ENCODE data around the gene HYOU1. TPM values are rescaled to one million over a fixed set of nuclear protein-coding genes. Genes with fewer than 3 reads are reported as not detected.
A peak's percentile ranks its signal among the peaks of the same experiment; 100 is the strongest.
"Not testable (repeated sequence)": the region's sequence is repeated elsewhere in the genome, so short reads cannot be mapped to it uniquely, and the experiment has no call there.

Gene HYOU1
- total RNA-seq, 4 donors from 2014 or later: 43.5 to 94.4 (median 63.7) TPM

- no peak for TF ChIP-seq CTCF (IDR thresholded peaks at IDR 0.05)
- ATAC-seq (ENCODE audit: low FRiP score) (no peak), DNase-seq (ENCODE audit: low spot score) (no peak)
These were observed 4.3 kb upstream of the HYOU1 start for GRCh38 chr11:119061256-119061655.

GRCh38 chr11:119059128-119059527 is 2.1 kb upstream of the HYOU1 start:
- DNase-seq (ENCODE audit: low spot score); ATAC-seq (ENCODE audit: low FRiP score): not testable (repeated sequence)

DNA sequence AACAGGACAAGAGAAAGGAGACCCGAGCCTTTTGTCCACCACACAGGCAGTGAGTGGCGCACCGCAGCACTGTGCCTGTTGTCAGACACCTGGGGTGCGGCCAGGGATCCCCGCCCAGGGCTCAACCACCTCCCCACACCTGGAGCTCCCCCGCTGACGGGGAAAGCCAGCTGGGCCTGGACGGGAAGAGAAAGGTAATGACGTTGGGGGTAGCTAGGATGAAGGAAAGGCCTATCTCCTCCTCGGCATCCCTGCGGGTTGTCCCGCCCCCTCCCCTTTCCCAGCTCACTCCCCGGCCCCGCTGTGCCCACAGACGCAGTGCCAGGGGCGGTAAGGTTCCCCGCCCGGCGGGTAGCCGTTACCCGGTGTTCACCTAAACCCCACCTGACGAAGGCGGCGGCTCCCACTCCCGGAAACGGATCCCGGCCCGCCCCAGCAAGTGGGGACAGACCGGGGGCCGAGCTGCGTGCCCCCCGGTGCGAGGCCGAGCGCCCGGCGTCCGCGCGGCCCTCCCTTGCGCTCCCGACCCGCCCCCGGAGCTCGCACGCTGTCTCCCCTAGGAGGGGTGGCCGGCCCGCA is 495 bp downstream of the HYOU1 start:
- TF ChIP-seq CTCF (IDR thresholded peaks at IDR 0.05): no peak
- ATAC-seq (ENCODE audit: low FRiP score) (peak; percentile 68), DNase-seq (ENCODE audit: low spot score) (no peak)

DNA sequence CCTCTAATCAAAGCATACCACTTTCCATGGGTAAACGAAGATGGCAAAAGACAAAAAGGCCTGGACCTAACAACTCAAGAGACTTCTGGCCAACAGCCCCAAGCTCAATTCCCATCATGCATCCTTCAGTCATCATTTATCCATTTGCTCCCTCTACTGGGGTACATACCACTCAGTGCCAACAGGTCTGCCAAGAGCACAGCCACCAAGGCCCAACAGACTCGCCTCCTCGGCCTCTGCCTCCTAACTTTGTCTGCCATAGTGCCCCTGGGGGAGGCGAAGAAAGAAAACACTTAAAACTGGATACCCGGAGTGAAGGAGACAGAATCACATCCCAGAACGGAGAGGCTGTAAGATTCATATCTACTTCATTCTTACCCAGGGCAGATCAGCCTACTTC is 1.1 kb downstream of the HYOU1 start:
- no peak for DNase-seq (ENCODE audit: low spot score)
- no peak for TF ChIP-seq CTCF (IDR thresholded peaks at IDR 0.05)
- ATAC-seq (ENCODE audit: low FRiP score): no peak

DNA sequence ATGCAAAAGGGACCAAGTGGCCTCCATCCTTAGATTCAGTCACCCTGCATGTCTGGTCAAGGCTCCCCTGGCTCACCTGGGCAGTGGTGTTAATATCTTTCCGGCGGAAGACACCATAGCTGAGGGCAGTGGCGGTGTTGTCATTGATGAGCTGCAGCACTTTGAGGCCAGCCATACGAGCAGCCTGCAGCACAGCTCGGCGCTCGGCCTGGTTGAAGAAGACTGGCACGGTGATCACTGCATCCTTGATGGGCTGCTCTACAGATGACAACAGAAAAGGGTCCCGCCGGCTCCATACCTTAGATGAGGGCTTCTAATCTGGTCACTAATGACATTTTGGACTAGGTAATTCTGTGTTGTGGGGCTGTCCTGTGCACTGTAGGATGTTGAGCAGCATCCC is 2.6 kb downstream of the HYOU1 start:
- DNase-seq (ENCODE audit: low spot score): no peak
- no peak for ATAC-seq (ENCODE audit: low FRiP score)
- no peak for TF ChIP-seq CTCF (IDR thresholded peaks at IDR 0.05)

GRCh38 chr11:119052163-119052814 is 4.7 kb downstream of the HYOU1 start:
- ATAC-seq (ENCODE audit: low FRiP score) (no peak), DNase-seq (ENCODE audit: low spot score) (no peak)
- TF ChIP-seq CTCF (IDR thresholded peaks at IDR 0.05): no peak

GRCh38 chr11:119051440-119052162 is 5.4 kb downstream of the HYOU1 start:
- DNase-seq (ENCODE audit: low spot score): no peak
- no peak for ATAC-seq (ENCODE audit: low FRiP score)
- no peak for TF ChIP-seq CTCF (IDR thresholded peaks at IDR 0.05)
